Activated T-helper 1 cell treated with anti-CD3 and anti-CD28 coated beads, Interleukin-2, amount 50 U/mL, for 16 hours (primary cell): Measurements from ENCODE around the gene RASIP1.

Experiments
- DNase-seq, 2 donors: peaks; one replicate each; pipeline ENCODE4 v3.0.0-alpha.2; 2020; ENCODE audit warnings: low read depth in 1 of 2, low spot score in 1 of 2

RASIP1 gene

DNA sequence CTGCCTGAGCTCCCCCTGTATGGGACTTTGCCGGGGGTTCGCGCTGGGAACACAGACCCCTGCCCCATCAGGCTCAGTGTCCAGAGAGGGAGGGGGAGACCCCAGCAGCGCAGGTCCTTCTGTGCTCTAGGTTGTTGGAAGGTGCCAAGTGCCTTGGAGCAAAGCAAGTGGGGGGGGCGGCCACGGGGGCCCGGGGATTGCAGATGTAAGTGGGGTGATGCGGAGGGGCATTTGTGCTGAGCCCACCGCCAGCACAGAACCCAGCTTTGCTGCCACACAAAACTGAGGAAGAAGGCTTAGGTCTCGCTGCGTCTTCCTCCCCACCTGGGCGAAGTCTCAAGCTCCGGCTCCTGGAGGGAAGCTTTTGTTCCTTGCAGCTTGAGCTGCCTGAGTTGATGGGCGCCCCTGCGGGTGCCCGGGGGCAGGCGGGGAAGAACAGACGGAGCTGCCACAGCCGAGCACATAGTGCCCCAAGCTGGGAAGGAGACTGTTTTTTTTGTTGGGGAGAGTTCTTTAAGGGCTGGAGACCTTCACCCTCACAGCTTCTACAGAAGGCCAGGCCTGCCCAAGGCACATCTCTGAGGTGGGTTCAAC lies 66.1 kb downstream of the RASIP1 start:
- DNase-seq = no peak

GRCh38 chr19:48673436-48674100 lies 66.8 kb downstream of the RASIP1 start:
- DNase-seq = no peak

GRCh38 chr19:48672994-48673393 lies 67.4 kb downstream of the RASIP1 start, which contains the start of gene NTN5:
TSS of gene NTN5 (minus strand) at chr19:48673017. CDS start at chr19:48670986, 2,031 bp downstream.
- DNase-seq = no peak

GRCh38 chr19:48671446-48671995 lies 68.9 kb downstream of the RASIP1 start:
- DNase-seq = no peak

GRCh38 chr19:48670699-48671445 lies 69.5 kb downstream of the RASIP1 start:
- no peak for DNase-seq
